HCT116 (cell line): Measurements from ENCODE around the gene ROMO1.

Experiments
- ATF3 ChIP-seq: IDR thresholded peaks from 2 replicates; pipeline ENCODE4 v1.6.1; 2012
- CEBPB ChIP-seq: IDR thresholded peaks from 2 replicates; pipeline ENCODE4 v1.6.1; 2012; ENCODE audit warnings: low read depth
- CTCF ChIP-seq, 3 experiments: fragments of 200-600 bp in 1 of 3; sonication (generic) in 1 of 3; IDR thresholded peaks in 2 of 3; conservative IDR thresholded peaks in 1 of 3; 2 replicates each; pipeline ENCODE4 v1.5.1; 2012 to 2017; ENCODE audit warnings: low read depth in 2 of 3, low read length in 2 of 3, antibody characterized with exemption in 1 of 3, borderline replicate concordance in 1 of 3, control low read depth in 1 of 3, mild to moderate bottlenecking in 1 of 3, mixed read lengths in 1 of 3, mixed run types in 1 of 3, moderate library complexity in 1 of 3; ENCODE audit not compliant: insufficient read depth in 1 of 3
- EGR1 ChIP-seq: IDR thresholded peaks from 2 replicates; pipeline ENCODE4 v1.6.1; 2012; ENCODE audit warnings: low read depth
- EZH2 ChIP-seq: fragments of 200-600 bp; sonication (generic); IDR thresholded peaks from 2 replicates; pipeline ENCODE4 v1.6.1; 2017; ENCODE audit warnings: antibody characterized with exemption, mixed run types
- EZH2phosphoT487 ChIP-seq: fragments of 200-600 bp; IDR thresholded peaks from 2 replicates; pipeline ENCODE4 v1.6.1; 2018; ENCODE audit warnings: antibody characterized with exemption, borderline replicate concordance
- JUND ChIP-seq: IDR thresholded peaks from 2 replicates; pipeline ENCODE4 v1.6.1; 2012
- MAX ChIP-seq: IDR thresholded peaks from 2 replicates; pipeline ENCODE4 v1.6.1; 2012
- POLR2AphosphoS5 ChIP-seq: IDR thresholded peaks from 2 replicates; pipeline ENCODE4 v1.6.1; 2011; ENCODE audit warnings: mild to moderate bottlenecking, low read depth, low read length, moderate library complexity
- RAD21 ChIP-seq: IDR thresholded peaks from 2 replicates; pipeline ENCODE4 v1.6.1; 2012; ENCODE audit warnings: low read depth, mild to moderate bottlenecking
- SIN3A ChIP-seq: IDR thresholded peaks from 2 replicates; pipeline ENCODE4 v1.6.1; 2012; ENCODE audit warnings: low read depth
- SP1 ChIP-seq: IDR thresholded peaks from 2 replicates; pipeline ENCODE4 v1.6.1; 2012; ENCODE audit warnings: low read depth

- TF ChIP-seq CTCF (IDR thresholded peaks at IDR 0.05 in 2 of 3, conservative IDR thresholded peaks at IDR 0.05 in 1 of 3; ENCODE audit: borderline replicate concordance in 1 of 3, insufficient read depth in 1 of 3, low read depth in 2 of 3, low read length in 2 of 3): no peak
- no peak for TF ChIP-seq EGR1
- no peak for TF ChIP-seq CEBPB
- TF ChIP-seq EZH2phosphoT487: no peak
- TF ChIP-seq MAX: no peak
- no peak for TF ChIP-seq JUND
- TF ChIP-seq POLR2AphosphoS5: no peak
- TF ChIP-seq RAD21: no peak
- no peak for TF ChIP-seq SIN3A
- TF ChIP-seq EZH2: no peak
- no peak for TF ChIP-seq SP1
- TF ChIP-seq ATF3: no peak
These were observed 31.6 kb downstream of the ROMO1 start for GRCh38 chr20:35730583-35731468.
